ENCODE results near the gene NRL. TPM values are rescaled to one million over a fixed set of nuclear protein-coding genes. Genes with fewer than 3 reads are reported as not detected.
A peak's percentile ranks its signal among the peaks of the same experiment; 100 is the strongest.

The NRL gene
- total and polyA plus RNA-seq, 9 of the 15 experiments (the other 6 are each of a cell fraction or from before 2014, with no cell fraction given) = 0.07 to 2.7 (median 1.4) TPM; not detected in 1

DNA sequence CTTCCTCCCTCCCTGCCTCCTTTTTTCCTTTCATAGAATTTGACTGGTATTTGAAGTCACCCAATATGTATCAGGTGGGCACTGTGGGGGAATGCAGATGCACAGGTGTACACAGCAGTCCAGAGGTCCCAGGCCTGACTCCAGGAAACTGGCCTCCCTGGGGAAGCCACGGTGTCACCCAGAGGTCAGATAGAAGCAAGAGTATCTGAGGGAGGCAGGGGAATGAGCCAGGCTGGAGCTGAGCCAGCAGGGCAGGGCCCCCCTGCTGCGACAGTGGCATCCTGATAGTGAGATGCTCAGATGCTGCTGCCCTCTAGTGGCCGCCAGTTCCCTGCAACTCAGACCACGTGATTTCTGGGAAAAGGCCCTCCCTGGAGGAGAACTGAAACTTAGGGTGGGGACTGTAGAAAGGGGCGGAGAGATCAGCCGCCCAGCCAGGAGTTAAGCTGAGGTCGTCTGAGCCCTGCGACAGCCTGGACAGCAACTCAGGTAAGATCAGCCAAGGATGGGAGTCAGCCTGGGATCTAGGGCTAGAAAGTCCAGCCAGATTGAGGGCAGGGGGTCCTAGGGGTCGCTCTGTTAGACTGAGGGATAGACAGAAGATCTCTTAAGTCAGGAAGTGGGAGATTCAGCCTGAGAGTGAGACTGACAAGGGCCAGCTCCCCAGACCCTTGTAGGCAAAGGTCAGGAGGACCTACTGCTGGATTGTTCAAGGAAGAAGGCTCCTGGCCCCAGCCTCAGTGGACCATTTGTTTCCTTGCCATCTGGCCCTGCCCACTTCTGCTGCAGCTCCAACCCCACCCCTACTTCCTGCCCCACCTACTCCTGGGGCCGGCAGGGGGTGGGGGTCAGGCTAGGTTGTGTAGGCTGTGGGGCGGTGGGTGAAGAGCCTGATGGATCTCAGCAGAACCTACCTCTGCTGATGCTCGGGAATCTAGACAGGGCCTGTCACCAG lies 46.4 kb upstream of the NRL start, which contains the start of gene IRF9 (continued):
- TF ChIP-seq ZNF592 (IDR thresholded peaks at IDR 0.05) (peak; percentile 59; the same call in 1 of the 2 replicates), HES1 (IDR thresholded peaks at IDR 0.05; ENCODE audit: low read depth) (no peak), MED1 (CRISPR knock-in tag; IDR thresholded peaks at IDR 0.05; ENCODE audit: borderline replicate concordance) (no peak), ZNF445 (CRISPR knock-in tag; IDR thresholded peaks at IDR 0.05; ENCODE audit: low read depth) (no peak), ZNF217 (CRISPR knock-in tag; IDR thresholded peaks at IDR 0.05) (no peak), ZSCAN29 (IDR thresholded peaks at IDR 0.05) (no peak), GABPB1 (CRISPR knock-in tag; IDR thresholded peaks at IDR 0.05) (peak; percentile 70), CHD1 (IDR thresholded peaks at IDR 0.05; ENCODE audit: low read length) (no peak), ZNF766 (CRISPR knock-in tag; conservative IDR thresholded peaks at IDR 0.05) (no peak), ZMIZ1 (IDR thresholded peaks at IDR 0.05; ENCODE audit: low read depth in 2 of 2, low read length in 2 of 2) (no peak), E2F8 (IDR thresholded peaks at IDR 0.05; ENCODE audit: low read depth, partially characterized antibody) (no peak), ZNF354B (CRISPR knock-in tag; IDR thresholded peaks at IDR 0.05) (no peak)
- TF ChIP-seq, protein P1, sequence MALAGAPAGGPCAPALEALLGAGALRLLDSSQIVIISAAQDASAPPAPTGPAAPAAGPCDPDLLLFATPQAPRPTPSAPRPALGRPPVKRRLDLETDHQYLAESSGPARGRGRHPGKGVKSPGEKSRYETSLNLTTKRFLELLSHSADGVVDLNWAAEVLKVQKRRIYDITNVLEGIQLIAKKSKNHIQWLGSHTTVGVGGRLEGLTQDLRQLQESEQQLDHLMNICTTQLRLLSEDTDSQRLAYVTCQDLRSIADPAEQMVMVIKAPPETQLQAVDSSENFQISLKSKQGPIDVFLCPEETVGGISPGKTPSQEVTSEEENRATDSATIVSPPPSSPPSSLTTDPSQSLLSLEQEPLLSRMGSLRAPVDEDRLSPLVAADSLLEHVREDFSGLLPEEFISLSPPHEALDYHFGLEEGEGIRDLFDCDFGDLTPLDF (CRISPR knock-in tag; IDR thresholded peaks at IDR 0.05) = no peak
